Gastroesophageal sphincter (tissue), 4 donors: ENCODE results near the gene LONRF2. TPM values are rescaled to one million over a fixed set of nuclear protein-coding genes. Genes with fewer than 3 reads are reported as not detected.

ENCODE experiments used
- ATAC-seq: fragments of 150-250 bp; one replicate; pipeline ENCODE4 v1.9.1; 2016; ENCODE audit warnings: mild to moderate bottlenecking, moderate library complexity
- H3K27ac ChIP-seq, 4 donors: fragments of 200-600 bp; sonication (generic) in 3 of 4; 1 replicate in 3 of 4; 2 replicates in 1 of 4; pipeline ENCODE4 v1.5.1; 2016 to 2019
- H3K27me3 ChIP-seq: fragments of 200-600 bp; sonication (generic); one replicate; pipeline ENCODE4 v1.5.1; 2019
- H3K36me3 ChIP-seq, 2 donors: fragments of 200-600 bp; sonication (generic); one replicate each; pipeline ENCODE4 v1.5.1; 2019; ENCODE audit warnings: control low read depth in 1 of 2
- H3K4me1 ChIP-seq, 3 donors: fragments of 200-600 bp; sonication (generic); 1 replicate in 2 of 3; 2 replicates in 1 of 3; pipeline ENCODE4 v1.5.1; 2016 to 2019; ENCODE audit warnings: control low read depth in 2 of 3
- H3K4me3 ChIP-seq, 2 donors: fragments of 200-600 bp; sonication (generic); one replicate each; pipeline ENCODE4 v1.5.1; 2019; ENCODE audit warnings: mild to moderate bottlenecking in 1 of 2, moderate library complexity in 1 of 2
- H3K9me3 ChIP-seq, 3 donors: fragments of 200-600 bp; sonication (generic); one replicate each; pipeline ENCODE4 v1.5.1; 2017 to 2019; ENCODE audit warnings: control low read depth in 2 of 3
- CTCF ChIP-seq, 4 experiments: fragments of 200-600 bp in 2 of 4; fragments of 450-650 bp in 2 of 4; sonication (generic) in 1 of 4; IDR thresholded peaks; one replicate each; pipeline ENCODE4 v1.5.1; 2017 to 2019; ENCODE audit warnings: antibody characterized with exemption in 4 of 4, mild to moderate bottlenecking in 2 of 4, moderate library complexity in 2 of 4
- EP300 ChIP-seq: sonication (generic); formaldehyde crosslinking; IDR thresholded peaks from one replicate; pipeline ENCODE4 v1.6.1; 2017; ENCODE audit warnings: antibody characterized with exemption, mild to moderate bottlenecking
- POLR2A ChIP-seq, 2 donors: fragments of 450-650 bp; IDR thresholded peaks; one replicate each; pipeline ENCODE4 v1.6.1; 2017; ENCODE audit warnings: antibody characterized with exemption in 2 of 2, mild to moderate bottlenecking in 2 of 2, moderate library complexity in 1 of 2
- POLR2AphosphoS5 ChIP-seq: sonication (generic); formaldehyde crosslinking; IDR thresholded peaks from one replicate; pipeline ENCODE4 v1.6.1; 2017; ENCODE audit warnings: antibody characterized with exemption
- WGBS, 2 donors: methylation state at CpG; one replicate each; pipeline ENCODE4 v1.1.5; 2018; ENCODE audit warnings: low coverage in 1 of 2; 5-methylcytosine and 5-hydroxymethylcytosine counted together
- total RNA-seq, 4 donors: library from RNA; depleted of rRNA; stranded (reverse); fragments of >200 nt; gene quantifications; one replicate each; pipeline ENCODE4 v1.1.0, GENCODE V29; 2016

The LONRF2 gene
- total RNA-seq, 4 donors from 2014 or later, result 23.8 to 74.6 (median 51.0) TPM

- Histone ChIP-seq H3K27ac (no peak overlapping the region), H3K4me1 (peaks cover 0 to 28% (median 0%) of the 10 kb centered on the region in 3 donors), H3K9me3 (no peaks in the 10 kb centered on the region), H3K4me3 (no peak overlapping the region), H3K27me3 (no peaks in the 10 kb centered on the region), H3K36me3 (no peaks in the 10 kb centered on the region)
- TF ChIP-seq CTCF (IDR thresholded peaks at IDR 0.05) (no peak), POLR2A (IDR thresholded peaks at IDR 0.05) (no peak)
- ATAC-seq, result no peak
- WGBS, 2 donors, result 92 to 100% methylated on average over 1 to 4 of the region's 8 CpGs
These were observed 63.2 kb downstream of the LONRF2 start for GRCh38 chr2:100259106-100259505.

- H3K36me3 ChIP-seq, result no peaks in the 10 kb centered on the region
- no peak overlapping the region for H3K27ac ChIP-seq
- no peak overlapping the region for H3K4me3 ChIP-seq
- 26% methylated on average over 7 of the region's 9 CpGs; no CpG with 5 or more reads in 1 of the 2 donors for WGBS, 2 donors
- no peaks in the 10 kb centered on the region for H3K27me3 ChIP-seq
- H3K4me1 ChIP-seq, result peaks cover 0 to 32% (median 0%) of the 10 kb centered on the region in 3 donors
- ATAC-seq, result no peak
- H3K9me3 ChIP-seq, result no peaks in the 10 kb centered on the region
- no peak for TF ChIP-seq EP300
- TF ChIP-seq CTCF (IDR thresholded peaks at IDR 0.05), result no peak
- no peak for TF ChIP-seq POLR2AphosphoS5
- TF ChIP-seq POLR2A (IDR thresholded peaks at IDR 0.05), result no peak
These were observed 64.4 kb downstream of the LONRF2 start for GRCh38 chr2:100257939-100258338.

GRCh38 chr2:100256849-100257248, 65.5 kb downstream of the LONRF2 start:
- H3K27me3 ChIP-seq, result no peaks in the 10 kb centered on the region
- peaks cover 0 to 30% (median 0%) of the 10 kb centered on the region in 3 donors for H3K4me1 ChIP-seq
- H3K27ac ChIP-seq, result no peak overlapping the region
- no peaks in the 10 kb centered on the region for H3K9me3 ChIP-seq
- H3K36me3 ChIP-seq, result no peaks in the 10 kb centered on the region
- WGBS, 2 donors, result 100% methylated on average over 1 of the region's 2 CpGs; no CpG with 5 or more reads in 1 of the 2 donors
- no peak overlapping the region for H3K4me3 ChIP-seq
- TF ChIP-seq CTCF (IDR thresholded peaks at IDR 0.05) (no peak), POLR2A (IDR thresholded peaks at IDR 0.05) (no peak), POLR2AphosphoS5 (no peak)
- ATAC-seq, result no peak

- Histone ChIP-seq H3K27ac (no peak overlapping the region), H3K27me3 (no peaks in the 10 kb centered on the region), H3K9me3 (no peaks in the 10 kb centered on the region), H3K36me3 (no peaks in the 10 kb centered on the region), H3K4me1 (peaks cover 0 to 30% (median 0%) of the 10 kb centered on the region in 3 donors), H3K4me3 (no peak overlapping the region)
- 92 to 100% methylated on average over 1 to 5 of the region's 11 CpGs for WGBS, 2 donors
- no peak for TF ChIP-seq CTCF (IDR thresholded peaks at IDR 0.05)
- no peak for ATAC-seq
These were observed 65.9 kb downstream of the LONRF2 start for GRCh38 chr2:100256416-100256815.

- H3K4me3 ChIP-seq, result no peak overlapping the region
- H3K36me3 ChIP-seq, result no peaks in the 10 kb centered on the region
- ATAC-seq, result no peak
- TF ChIP-seq EP300, result no peak
- TF ChIP-seq CTCF (IDR thresholded peaks at IDR 0.05), result no peak
- TF ChIP-seq POLR2A (IDR thresholded peaks at IDR 0.05), result no peak
- no peak for TF ChIP-seq POLR2AphosphoS5
- 100% methylated on average over 2 of the region's 16 CpGs; no CpG with 5 or more reads in 1 of the 2 donors for WGBS, 2 donors
- no peaks in the 10 kb centered on the region for H3K27me3 ChIP-seq
- no peaks in the 10 kb centered on the region for H3K9me3 ChIP-seq
- no peak overlapping the region for H3K27ac ChIP-seq
- peaks cover 0 to 21% (median 0%) of the 10 kb centered on the region in 3 donors for H3K4me1 ChIP-seq
These were observed 67.6 kb downstream of the LONRF2 start for GRCh38 chr2:100254646-100255210.
